Calu3 (cell line): ENCODE measurements around the gene GRAMD4. TPM values are rescaled to one million over a fixed set of nuclear protein-coding genes. Genes with fewer than 3 reads are reported as not detected.

Source experiments
- BruUV-seq: library from RNA; stranded (reverse); fragments of 400-500 nt; replicated peaks from 2 replicates; lab custom pipeline; 2021; lab: Mats Ljungman, UMichigan
- CTCF ChIA-PET: fragments of 300-600 bp; sonication (Branson Sonifier 250); formaldehyde crosslinking; loops from one replicate; lab custom pipeline; 2022; ENCODE audit warnings: antibody characterized with exemption; lab: Charles Lee
- DNase-seq: peaks from one replicate; pipeline ENCODE4 v3.0.0; 2022
- H3K27ac Mint-ChIP-seq: one replicate; pipeline ENCODE4 v1.8.0; 2022; ENCODE audit warnings: mixed read lengths; ENCODE audit not compliant: unreplicated experiment
- H3K27me3 Mint-ChIP-seq: one replicate; pipeline ENCODE4 v1.8.0; 2022; ENCODE audit warnings: mixed read lengths; ENCODE audit not compliant: unreplicated experiment
- H3K36me3 Mint-ChIP-seq: one replicate; pipeline ENCODE4 v1.8.0; 2022; ENCODE audit warnings: mild to moderate bottlenecking, moderate library complexity, mixed read lengths; ENCODE audit not compliant: insufficient read depth, unreplicated experiment
- H3K4me1 Mint-ChIP-seq: one replicate; pipeline ENCODE4 v1.8.0; 2022; ENCODE audit warnings: mild to moderate bottlenecking, low read depth, mixed read lengths; ENCODE audit not compliant: unreplicated experiment
- H3K4me3 Mint-ChIP-seq: one replicate; pipeline ENCODE4 v1.8.0; 2022; ENCODE audit warnings: mild to moderate bottlenecking, low read depth, moderate library complexity, mixed read lengths; ENCODE audit not compliant: unreplicated experiment
- H3K9me3 Mint-ChIP-seq: one replicate; pipeline ENCODE4 v1.8.0; 2022; ENCODE audit warnings: low read depth, mixed read lengths; ENCODE audit not compliant: unreplicated experiment
- intact Hi-C: fragments of 100-400 bp; cut with micrococcal nuclease; formaldehyde crosslinking; loops from one replicate; pipeline ENCODE4 v1.10.0; 2022; ENCODE audit not compliant: unreplicated experiment
- total RNA-seq: library from RNA; stranded (reverse); gene quantifications from 2 replicates; pipeline ENCODE4 v1.2.3, GENCODE V29; 2022
- TF ChIP-seq, protein P1 (sequence below): fragments of 200-600 bp; IDR thresholded peaks from one replicate; pipeline ENCODE4 v1.8.0; 2022; ENCODE audit warnings: antibody characterized with exemption; ENCODE audit not compliant: unreplicated experiment

GRAMD4 gene
- total RNA-seq, 1 experiment from 2014 or later = 61.2 TPM

- TF ChIP-seq, protein P1, sequence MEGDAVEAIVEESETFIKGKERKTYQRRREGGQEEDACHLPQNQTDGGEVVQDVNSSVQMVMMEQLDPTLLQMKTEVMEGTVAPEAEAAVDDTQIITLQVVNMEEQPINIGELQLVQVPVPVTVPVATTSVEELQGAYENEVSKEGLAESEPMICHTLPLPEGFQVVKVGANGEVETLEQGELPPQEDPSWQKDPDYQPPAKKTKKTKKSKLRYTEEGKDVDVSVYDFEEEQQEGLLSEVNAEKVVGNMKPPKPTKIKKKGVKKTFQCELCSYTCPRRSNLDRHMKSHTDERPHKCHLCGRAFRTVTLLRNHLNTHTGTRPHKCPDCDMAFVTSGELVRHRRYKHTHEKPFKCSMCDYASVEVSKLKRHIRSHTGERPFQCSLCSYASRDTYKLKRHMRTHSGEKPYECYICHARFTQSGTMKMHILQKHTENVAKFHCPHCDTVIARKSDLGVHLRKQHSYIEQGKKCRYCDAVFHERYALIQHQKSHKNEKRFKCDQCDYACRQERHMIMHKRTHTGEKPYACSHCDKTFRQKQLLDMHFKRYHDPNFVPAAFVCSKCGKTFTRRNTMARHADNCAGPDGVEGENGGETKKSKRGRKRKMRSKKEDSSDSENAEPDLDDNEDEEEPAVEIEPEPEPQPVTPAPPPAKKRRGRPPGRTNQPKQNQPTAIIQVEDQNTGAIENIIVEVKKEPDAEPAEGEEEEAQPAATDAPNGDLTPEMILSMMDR = no peak
- CTCF ChIA-PET = no interaction called here
- Mint-ChIP-seq H3K4me1 (no peaks in the 10 kb centered on the region), H3K27ac (no peak overlapping the region), H3K36me3 (peaks cover 32% of the 10 kb centered on the region), H3K27me3 (no peaks in the 10 kb centered on the region), H3K4me3 (no peak overlapping the region), H3K9me3 (no peaks in the 10 kb centered on the region)
- no TSS peak for BruUV-seq
- intact Hi-C loops = no loop called here
- DNase-seq = no peak
These were observed 74.4 kb downstream of the GRAMD4 start for GRCh38 chr22:46694416-46695170.

GRCh38 chr22:46695346-46696228 lies 75.4 kb downstream of the GRAMD4 start:
- BruUV-seq = no TSS peak
- no peak overlapping the region for H3K4me3 Mint-ChIP-seq

DNA sequence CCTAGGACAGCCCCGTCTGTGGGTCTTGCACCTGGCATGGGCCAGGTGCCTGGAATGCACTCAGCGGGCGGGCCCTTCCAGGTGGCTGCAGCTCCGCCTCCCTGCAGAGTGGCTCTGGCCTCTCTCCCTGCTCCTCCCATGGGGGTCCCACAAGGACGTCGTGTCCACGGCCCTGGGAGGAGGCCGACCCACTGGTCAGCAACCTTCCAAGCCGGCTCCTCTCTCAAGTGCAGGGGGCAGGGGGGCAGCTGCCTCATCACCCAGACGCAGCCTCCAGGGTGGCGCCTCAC lies 76.0 kb downstream of the GRAMD4 start:
- Mint-ChIP-seq H3K4me1 (no peaks in the 10 kb centered on the region), H3K27me3 (no peaks in the 10 kb centered on the region), H3K27ac (no peak overlapping the region), H3K36me3 (peaks cover 26% of the 10 kb centered on the region), H3K4me3 (no peak overlapping the region), H3K9me3 (no peaks in the 10 kb centered on the region)
- CTCF ChIA-PET = no interaction called here
- no TSS peak for BruUV-seq
- DNase-seq = no peak
- TF ChIP-seq, protein P1 = no peak
- intact Hi-C loops = no loop called here

More at GRCh38 chr22:46695346-46696228, 75.4 kb downstream of the GRAMD4 start:
- CTCF ChIA-PET = no interaction called here
- no peak for DNase-seq
- Mint-ChIP-seq H3K4me1 (no peaks in the 10 kb centered on the region), H3K27me3 (no peaks in the 10 kb centered on the region), H3K27ac (no peak overlapping the region), H3K36me3 (peaks cover 23% of the 10 kb centered on the region), H3K9me3 (no peaks in the 10 kb centered on the region)
- intact Hi-C loops = no loop called here
- TF ChIP-seq, protein P1 = no peak

DNA sequence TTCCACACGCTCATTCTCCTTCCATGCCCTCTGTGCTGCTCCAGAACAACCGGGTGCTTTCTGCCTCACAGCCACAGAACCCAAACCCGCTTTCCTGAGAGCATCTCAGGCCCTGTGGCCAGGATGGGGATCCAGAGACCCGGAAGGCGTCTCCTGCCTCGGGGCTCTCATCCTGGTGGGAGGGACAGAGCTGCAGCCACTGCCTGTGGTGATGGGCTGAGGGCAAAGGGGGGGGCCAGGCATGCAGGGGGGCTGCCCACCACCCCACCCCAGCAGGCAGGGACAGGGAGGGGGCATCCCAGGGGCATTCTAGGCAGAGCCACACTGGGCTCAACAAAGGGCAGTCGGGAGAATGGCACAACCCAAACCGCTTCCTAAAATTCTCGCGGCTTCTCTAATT lies 76.4 kb downstream of the GRAMD4 start:
- H3K27me3 Mint-ChIP-seq = no peaks in the 10 kb centered on the region
- TF ChIP-seq, protein P1 = no peak
- CTCF ChIA-PET = no interaction called here
- intact Hi-C loops = no loop called here
- H3K4me3 Mint-ChIP-seq = no peak overlapping the region
- peaks cover 29% of the 10 kb centered on the region for H3K36me3 Mint-ChIP-seq
- no peaks in the 10 kb centered on the region for H3K4me1 Mint-ChIP-seq
- no TSS peak for BruUV-seq
- DNase-seq = no peak
- no peaks in the 10 kb centered on the region for H3K9me3 Mint-ChIP-seq
- no peak overlapping the region for H3K27ac Mint-ChIP-seq
